IMR-90 (cell line): Measurements from ENCODE around the gene REPIN1. TPM values are rescaled to one million over a fixed set of nuclear protein-coding genes. Genes with fewer than 3 reads are reported as not detected.

Experiments used
- ATAC-seq: fragments of 200-7000 bp; cut with Tn5 transposase; 2 replicates; pipeline ENCODE4 v1.9.1; 2020; ENCODE audit warnings: low read depth, mild to moderate bottlenecking, moderate library complexity
- BruUV-seq: library from RNA; stranded (reverse); fragments of 400-500 nt; replicated peaks from 2 replicates; lab custom pipeline; 2021; lab: Mats Ljungman, UMichigan
- CTCF ChIA-PET: fragments of 300-600 bp; formaldehyde crosslinking; extraction: SDS; loops from one replicate; lab custom pipeline; 2021; ENCODE audit warnings: antibody characterized with exemption; lab: Yijun Ruan, JAX
- POLR2A ChIA-PET: fragments of 300-600 bp; sonication (Branson Sonifier 250); formaldehyde crosslinking; loops from one replicate; lab custom pipeline; 2022; ENCODE audit warnings: antibody characterized with exemption; ENCODE audit not compliant: unreplicated experiment; lab: Charles Lee
- DNase-seq: peaks from one replicate; pipeline ENCODE4 v3.0.0; 2013
- H2AFZ ChIP-seq: replicated peaks from 2 replicates; pipeline ENCODE3; 2013; ENCODE audit warnings: low read length, mild to moderate bottlenecking; ENCODE audit not compliant: poor library complexity
- H2AK5ac ChIP-seq: 2 replicates; pipeline ENCODE4 v1.6.1; 2013; ENCODE audit warnings: low read depth, low read length, inconsistent platforms
- H2AK9ac ChIP-seq: replicated peaks from 2 replicates; pipeline ENCODE3; 2013; ENCODE audit warnings: mild to moderate bottlenecking, low read depth, low read length, moderate library complexity; ENCODE audit not compliant: poor library complexity
- H2BK120ac ChIP-seq: 2 replicates; pipeline ENCODE4 v1.6.1; 2013; ENCODE audit warnings: low read depth, low read length, inconsistent platforms
- H2BK15ac ChIP-seq: 3 replicates; pipeline ENCODE4 v1.6.1; 2013; ENCODE audit warnings: low read depth, low read length, inconsistent platforms
- H2BK20ac ChIP-seq: 2 replicates; pipeline ENCODE4 v1.6.1; 2013; ENCODE audit warnings: low read depth, mild to moderate bottlenecking, inconsistent platforms, low read length, moderate library complexity
- H2BK5ac ChIP-seq: 2 replicates; pipeline ENCODE4 v1.6.1; 2013; ENCODE audit warnings: mild to moderate bottlenecking, low read depth, low read length, inconsistent platforms; ENCODE audit not compliant: poor library complexity, severe bottlenecking
- H3K14ac ChIP-seq: replicated peaks from 2 replicates; pipeline ENCODE4 v1.6.1; 2013; ENCODE audit warnings: low read depth, low read length, inconsistent platforms
- H3K18ac ChIP-seq: 2 replicates; pipeline ENCODE4 v1.6.1; 2013; ENCODE audit warnings: low read depth, low read length, control low read depth
- H3K23ac ChIP-seq: 2 replicates; pipeline ENCODE4 v1.6.1; 2013; ENCODE audit warnings: low read depth, low read length, inconsistent platforms
- H3K27ac ChIP-seq: 2 replicates; pipeline ENCODE4 v1.5.1; 2013; ENCODE audit warnings: mild to moderate bottlenecking, control low read depth, low read length; ENCODE audit not compliant: insufficient read depth
- H3K27me3 ChIP-seq: 2 replicates; pipeline ENCODE4 v1.6.1; 2013; ENCODE audit warnings: low read length; ENCODE audit not compliant: control insufficient read depth, insufficient read depth
- H3K36me3 ChIP-seq: 2 replicates; pipeline ENCODE4 v1.6.1; 2013; ENCODE audit warnings: low read length, mixed read lengths; ENCODE audit not compliant: control insufficient read depth, insufficient read depth
- H3K4ac ChIP-seq: 2 replicates; pipeline ENCODE4 v1.6.1; 2013; ENCODE audit warnings: low read depth, low read length, inconsistent platforms
- H3K4me1 ChIP-seq: 2 replicates; pipeline ENCODE4 v1.6.1; 2013; ENCODE audit warnings: low read length, mixed read lengths; ENCODE audit not compliant: control insufficient read depth, insufficient read depth
- H3K4me2 ChIP-seq: 2 replicates; pipeline ENCODE4 v1.6.1; 2013; ENCODE audit warnings: low read depth, mild to moderate bottlenecking, control low read depth, low read length, moderate library complexity
- H3K4me3 ChIP-seq: 2 replicates; pipeline ENCODE4 v1.5.1; 2013; ENCODE audit warnings: low read depth, mild to moderate bottlenecking, control low read depth, low read length, moderate library complexity; ENCODE audit not compliant: insufficient read depth
- H3K56ac ChIP-seq: 2 replicates; pipeline ENCODE4 v1.6.1; 2013; ENCODE audit warnings: low read length, inconsistent platforms; ENCODE audit not compliant: insufficient read depth; ENCODE audit errors: extremely low read depth
- H3K79me1 ChIP-seq, 2 experiments: 2 replicates each; pipeline ENCODE4 v1.6.1; 2013; ENCODE audit warnings: low read length in 2 of 2, inconsistent platforms in 1 of 2, low read depth in 1 of 2
- H3K9ac ChIP-seq: 2 replicates; pipeline ENCODE4 v1.6.1; 2013; ENCODE audit warnings: low read depth, low read length, control low read depth
- H3K9me1 ChIP-seq: 2 replicates; pipeline ENCODE4 v1.6.1; 2013; ENCODE audit warnings: low read length, inconsistent platforms; ENCODE audit not compliant: insufficient read depth
- H3K9me3 ChIP-seq: 2 replicates; pipeline ENCODE4 v1.6.1; 2013; ENCODE audit warnings: low read length; ENCODE audit not compliant: control insufficient read depth, insufficient read depth
- H4K20me1 ChIP-seq: 2 replicates; pipeline ENCODE4 v1.6.1; 2013; ENCODE audit warnings: low read length, inconsistent platforms; ENCODE audit not compliant: insufficient read depth
- H4K5ac ChIP-seq: 2 replicates; pipeline ENCODE4 v1.6.1; 2013; ENCODE audit warnings: mild to moderate bottlenecking, low read depth, low read length, control low read depth
- H4K8ac ChIP-seq, 2 experiments: 2 replicates each; pipeline ENCODE4 v1.6.1; 2013; ENCODE audit warnings: low read depth in 2 of 2, low read length in 2 of 2, control low read depth in 1 of 2, inconsistent platforms in 1 of 2
- H4K91ac ChIP-seq: 2 replicates; pipeline ENCODE4 v1.6.1; 2013; ENCODE audit warnings: low read depth, low read length, inconsistent platforms; ENCODE audit not compliant: insufficient read depth
- CHD1 ChIP-seq: IDR thresholded peaks from 2 replicates; pipeline ENCODE4 v1.6.1; 2012; ENCODE audit warnings: low read depth, low read length, improper control_type of control experiment
- CTCF ChIP-seq: conservative IDR thresholded peaks from 2 replicates; pipeline ENCODE4 v1.5.1; 2012; ENCODE audit warnings: mild to moderate bottlenecking, low read depth, low read length, improper control_type of control experiment
- RAD21 ChIP-seq: IDR thresholded peaks from 2 replicates; pipeline ENCODE4 v1.6.1; 2012; ENCODE audit warnings: low read length, improper control_type of control experiment
- RCOR1 ChIP-seq: IDR thresholded peaks from 2 replicates; pipeline ENCODE4 v1.6.1; 2012; ENCODE audit warnings: mild to moderate bottlenecking, low read length, improper control_type of control experiment; ENCODE audit not compliant: insufficient replicate concordance
- SMC3 ChIP-seq: fragments of 150-350 bp; IDR thresholded peaks from 2 replicates; pipeline ENCODE4 v1.6.1; 2016; ENCODE audit warnings: low read depth, mild to moderate bottlenecking, antibody characterized with exemption, low read length, moderate library complexity
- USF2 ChIP-seq: fragments of 150-350 bp; IDR thresholded peaks from 2 replicates; pipeline ENCODE4 v1.6.1; 2017; ENCODE audit warnings: mild to moderate bottlenecking, antibody characterized with exemption, low read length, low read depth
- WGBS, 2 experiments: methylation state at CpG; one replicate each; pipeline versions ENCODE4 v1.1.5 to v1.1.7; 2013; ENCODE audit warnings: missing lambda C conversion rate in 2 of 2; ENCODE audit not compliant: insufficient read length in 1 of 2; ENCODE audit errors: extremely low coverage in 2 of 2; 5-methylcytosine and 5-hydroxymethylcytosine counted together
- dilution Hi-C: fragments of 300-500 bp; cut with HindIII; formaldehyde crosslinking; loops from one replicate; pipeline ENCODE4 v1.14.3; 2018; ENCODE audit warnings: low sequenced_read_pairs; ENCODE audit not compliant: unreplicated experiment
- in situ Hi-C: fragments of 300-500 bp; cut with MboI; formaldehyde crosslinking; loops from 3 replicates; pipeline ENCODE4 v1.14.3; 2019; ENCODE audit warnings: low sequenced_read_pairs, inconsistent platforms, mixed read lengths
- intact Hi-C: fragments of 100-400 bp; cut with micrococcal nuclease; formaldehyde crosslinking; loops from 2 replicates; pipeline ENCODE4 v1.10.0; 2022
- polyA plus RNA-seq, 3 experiments: library from polyadenylated mRNA; depleted of rRNA; stranded (reverse); fragments of >200 nt; gene quantifications; 2 replicates each; pipeline ENCODE4 v1.2.3, GENCODE V29; 2012; ENCODE audit warnings: low replicate concordance in 1 of 3
- total RNA-seq: library from RNA; depleted of rRNA; stranded (reverse); fragments of >200 nt; gene quantifications from 2 replicates; pipeline ENCODE4 v1.2.3, GENCODE V29; 2012

REPIN1 gene
- total and polyA plus RNA-seq, 2 of the 4 experiments (the other 2 are of a cell fraction) = 19.4 to 50.6 TPM

GRCh38 chr7:150377635-150378034 lies 9.0 kb downstream of the REPIN1 start:
- Histone ChIP-seq H2BK20ac (no peak overlapping the region), H3K18ac (no peak overlapping the region), H3K9ac (no peak overlapping the region), H4K5ac (no peak overlapping the region), H4K91ac (no peak overlapping the region), H4K8ac (no peak overlapping the region), H3K4me2 (no peak overlapping the region), H3K56ac (no peak overlapping the region), H3K4me1 (peaks cover 9% of the 10 kb centered on the region), H3K36me3 (peaks cover 18% of the 10 kb centered on the region), H3K27me3 (no peaks in the 10 kb centered on the region), H2AK5ac (no peak overlapping the region), H2BK5ac (no peak overlapping the region), H2AK9ac (no peak overlapping the region), H3K14ac (no peak overlapping the region), H2AFZ (no peak overlapping the region), H2BK15ac (no peak overlapping the region), H3K9me3 (no peaks in the 10 kb centered on the region), H3K4ac (no peak overlapping the region), H4K20me1 (peaks cover 3% of the 10 kb centered on the region), H2BK120ac (no peak overlapping the region), H3K27ac (no peak overlapping the region), H3K4me3 (no peak overlapping the region), H3K9me1 (peaks cover 14% of the 10 kb centered on the region; the same call in 1 of the 2 replicates), H3K79me1 (peaks cover 32 to 52% of the 10 kb centered on the region in 2 experiments), H3K23ac (no peak overlapping the region)
- no peak for TF ChIP-seq CTCF
- TF ChIP-seq RCOR1 = no peak
- no peak for TF ChIP-seq SMC3
- TF ChIP-seq USF2 = no peak
- TF ChIP-seq RAD21 = no peak
- no peak for TF ChIP-seq CHD1
- no CpG with 5 or more reads among the region's 4 CpGs for WGBS, 2 experiments
- intact Hi-C loops = loop anchor here (2.0 kb wide), 1 partner anchor 43 kb away; no protein-coding TSS in a partner anchor
- BruUV-seq = no TSS peak
- dilution Hi-C loops = no loop called here
- POLR2A ChIA-PET = no interaction called here
- in situ Hi-C loops = no loop called here
- no peak for DNase-seq
- no peak for ATAC-seq
- CTCF ChIA-PET = interaction anchor here (0.7 to 1.5 kb wide), 3 partner anchors 8 to 38 kb away, joined by 3 to 4 read pairs (median 3); no protein-coding TSS in a partner anchor
